ENCODE results near the gene REEP6.

REEP6 gene

DNA sequence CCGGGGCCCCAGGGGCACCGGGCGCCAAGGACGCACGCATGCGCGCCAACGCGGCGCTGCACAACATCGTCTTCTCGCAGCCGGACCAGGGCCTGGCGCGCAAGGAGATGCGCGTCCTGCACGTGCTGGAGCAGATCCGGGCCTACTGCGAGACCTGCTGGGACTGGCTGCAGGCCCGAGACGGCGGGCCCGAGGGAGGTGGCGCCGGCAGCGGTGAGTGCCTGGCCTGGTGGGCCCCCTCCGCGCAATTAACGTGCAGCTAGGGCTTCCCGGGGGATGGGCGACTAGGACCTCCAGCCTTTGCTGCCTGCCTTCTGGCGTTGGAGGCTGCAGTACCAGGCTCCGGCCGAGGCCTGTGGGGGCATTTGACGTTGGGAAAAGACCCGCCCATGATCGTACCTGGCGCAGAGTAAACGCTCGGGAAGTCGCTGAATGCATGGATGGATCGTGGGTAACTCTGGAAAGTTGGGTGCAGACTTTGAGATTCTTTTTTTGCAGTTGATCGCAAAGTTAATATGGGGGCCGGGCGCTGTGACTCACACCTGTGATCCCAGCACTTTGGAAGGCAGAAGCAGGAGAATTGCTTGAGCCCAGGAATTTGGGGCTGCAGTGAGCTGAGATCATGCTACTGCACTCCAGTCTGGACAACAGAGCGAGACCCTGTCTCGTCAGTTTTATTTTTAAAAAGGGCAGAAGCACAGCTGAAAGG is 33.8 kb upstream of the REEP6 start:
- no peak for DNase-seq

- no peak for DNase-seq
Observed at GRCh38 chr19:1457892-1458291, 33.1 kb upstream of the REEP6 start.

- DNase-seq, result no peak
Observed at GRCh38 chr19:1459479-1459878, 31.5 kb upstream of the REEP6 start.

GRCh38 chr19:1460033-1460995 is 30.7 kb upstream of the REEP6 start:
- DNase-seq, result no peak

GRCh38 chr19:1461862-1462261 is 29.1 kb upstream of the REEP6 start:
- no peak for DNase-seq

DNA sequence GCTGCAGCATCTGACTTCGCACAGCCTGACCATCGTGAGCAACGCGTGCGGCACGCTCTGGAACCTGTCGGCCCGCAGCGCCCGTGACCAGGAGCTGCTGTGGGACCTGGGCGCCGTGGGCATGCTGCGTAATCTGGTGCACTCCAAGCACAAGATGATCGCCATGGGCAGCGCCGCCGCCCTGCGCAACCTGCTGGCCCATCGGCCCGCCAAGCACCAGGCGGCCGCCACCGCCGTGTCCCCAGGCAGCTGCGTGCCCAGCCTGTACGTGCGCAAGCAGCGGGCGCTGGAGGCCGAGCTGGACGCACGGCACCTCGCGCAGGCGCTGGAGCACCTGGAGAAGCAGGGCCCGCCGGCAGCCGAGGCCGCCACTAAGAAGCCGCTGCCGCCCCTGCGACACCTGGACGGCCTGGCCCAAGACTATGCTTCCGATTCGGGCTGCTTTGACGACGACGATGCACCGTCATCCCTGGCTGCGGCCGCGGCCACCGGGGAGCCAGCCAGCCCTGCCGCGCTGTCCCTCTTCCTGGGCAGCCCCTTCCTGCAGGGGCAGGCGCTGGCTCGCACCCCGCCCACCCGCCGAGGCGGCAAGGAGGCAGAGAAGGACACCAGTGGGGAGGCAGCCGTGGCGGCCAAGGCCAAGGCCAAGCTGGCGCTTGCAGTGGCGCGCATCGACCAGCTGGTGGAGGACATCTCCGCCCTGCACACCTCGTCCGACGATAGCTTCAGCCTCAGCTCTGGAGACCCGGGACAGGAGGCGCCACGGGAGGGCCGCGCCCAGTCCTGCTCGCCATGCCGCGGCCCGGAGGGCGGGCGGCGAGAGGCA is 25.6 kb upstream of the REEP6 start:
- DNase-seq, result no peak

GRCh38 chr19:1466018-1466460 is 24.9 kb upstream of the REEP6 start:
- DNase-seq, result no peak

GRCh38 chr19:1466461-1467214 is 24.3 kb upstream of the REEP6 start:
- DNase-seq, result no peak

DNA sequence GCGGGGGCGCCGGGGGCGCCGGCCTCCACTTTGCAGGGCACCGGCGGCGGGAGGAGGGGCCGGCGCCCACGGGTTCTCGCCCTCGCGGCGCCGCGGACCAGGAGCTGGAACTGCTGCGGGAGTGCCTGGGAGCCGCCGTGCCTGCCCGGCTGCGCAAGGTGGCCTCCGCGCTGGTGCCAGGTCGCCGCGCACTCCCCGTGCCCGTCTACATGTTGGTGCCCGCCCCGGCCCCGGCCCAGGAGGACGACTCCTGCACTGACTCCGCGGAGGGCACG is 23.8 kb upstream of the REEP6 start:
- DNase-seq, result no peak

DNA sequence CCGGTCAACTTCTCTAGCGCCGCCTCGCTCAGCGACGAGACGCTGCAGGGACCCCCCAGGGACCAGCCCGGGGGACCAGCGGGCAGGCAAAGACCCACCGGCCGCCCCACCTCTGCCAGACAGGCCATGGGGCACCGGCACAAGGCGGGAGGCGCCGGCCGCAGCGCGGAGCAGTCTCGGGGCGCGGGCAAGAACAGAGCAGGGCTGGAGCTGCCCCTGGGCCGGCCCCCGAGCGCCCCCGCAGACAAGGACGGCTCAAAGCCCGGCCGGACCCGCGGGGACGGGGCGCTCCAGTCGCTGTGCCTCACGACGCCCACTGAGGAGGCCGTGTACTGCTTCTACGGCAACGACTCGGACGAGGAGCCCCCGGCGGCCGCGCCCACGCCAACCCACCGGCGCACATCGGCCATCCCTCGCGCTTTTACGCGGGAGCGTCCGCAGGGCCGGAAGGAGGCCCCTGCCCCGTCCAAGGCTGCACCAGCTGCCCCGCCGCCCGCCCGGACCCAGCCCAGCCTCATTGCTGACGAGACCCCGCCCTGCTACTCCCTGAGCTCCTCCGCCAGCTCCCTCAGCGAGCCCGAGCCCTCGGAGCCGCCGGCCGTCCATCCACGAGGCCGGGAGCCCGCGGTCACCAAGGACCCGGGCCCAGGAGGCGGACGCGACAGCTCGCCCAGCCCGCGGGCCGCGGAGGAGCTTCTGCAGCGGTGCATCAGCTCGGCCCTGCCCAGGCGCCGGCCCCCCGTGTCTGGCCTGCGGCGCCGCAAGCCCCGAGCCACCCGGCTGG is 23.3 kb upstream of the REEP6 start:
- DNase-seq, result no peak

GRCh38 chr19:1468274-1468820 is 22.6 kb upstream of the REEP6 start:
- no peak for DNase-seq

DNA sequence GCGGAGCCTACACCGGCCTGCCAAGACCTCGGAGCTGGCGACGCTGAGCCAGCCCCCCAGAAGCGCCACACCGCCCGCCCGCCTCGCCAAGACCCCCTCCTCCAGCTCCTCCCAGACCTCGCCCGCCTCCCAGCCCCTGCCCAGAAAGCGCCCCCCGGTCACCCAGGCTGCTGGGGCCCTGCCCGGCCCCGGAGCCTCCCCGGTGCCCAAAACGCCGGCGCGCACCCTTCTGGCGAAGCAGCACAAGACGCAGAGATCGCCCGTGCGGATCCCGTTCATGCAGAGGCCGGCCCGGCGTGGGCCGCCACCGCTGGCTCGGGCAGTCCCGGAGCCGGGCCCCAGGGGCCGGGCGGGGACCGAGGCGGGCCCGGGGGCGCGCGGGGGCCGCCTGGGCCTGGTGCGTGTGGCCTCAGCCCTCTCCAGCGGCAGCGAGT is 22.1 kb upstream of the REEP6 start:
- DNase-seq, result no peak

- no peak for DNase-seq
Observed at GRCh38 chr19:1469255-1470054, 21.5 kb upstream of the REEP6 start.

DNA sequence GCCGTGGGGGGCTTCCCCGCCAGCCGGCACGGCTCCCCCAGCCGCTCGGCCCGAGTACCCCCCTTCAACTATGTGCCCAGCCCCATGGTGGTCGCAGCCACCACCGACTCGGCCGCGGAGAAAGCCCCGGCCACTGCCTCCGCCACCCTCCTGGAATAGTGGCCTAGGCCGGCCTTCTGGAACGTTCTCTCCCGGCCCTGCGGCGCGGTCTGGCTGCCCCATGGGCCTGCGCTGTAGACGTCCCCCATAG is 21.0 kb upstream of the REEP6 start:
- DNase-seq, result no peak

- DNase-seq, result no peak
Observed at GRCh38 chr19:1470305-1471009, 20.5 kb upstream of the REEP6 start.

- DNase-seq, result no peak
Observed at GRCh38 chr19:1471010-1471514, 19.9 kb upstream of the REEP6 start.

GRCh38 chr19:1471515-1472160 is 19.3 kb upstream of the REEP6 start:
- no peak for DNase-seq

DNA sequence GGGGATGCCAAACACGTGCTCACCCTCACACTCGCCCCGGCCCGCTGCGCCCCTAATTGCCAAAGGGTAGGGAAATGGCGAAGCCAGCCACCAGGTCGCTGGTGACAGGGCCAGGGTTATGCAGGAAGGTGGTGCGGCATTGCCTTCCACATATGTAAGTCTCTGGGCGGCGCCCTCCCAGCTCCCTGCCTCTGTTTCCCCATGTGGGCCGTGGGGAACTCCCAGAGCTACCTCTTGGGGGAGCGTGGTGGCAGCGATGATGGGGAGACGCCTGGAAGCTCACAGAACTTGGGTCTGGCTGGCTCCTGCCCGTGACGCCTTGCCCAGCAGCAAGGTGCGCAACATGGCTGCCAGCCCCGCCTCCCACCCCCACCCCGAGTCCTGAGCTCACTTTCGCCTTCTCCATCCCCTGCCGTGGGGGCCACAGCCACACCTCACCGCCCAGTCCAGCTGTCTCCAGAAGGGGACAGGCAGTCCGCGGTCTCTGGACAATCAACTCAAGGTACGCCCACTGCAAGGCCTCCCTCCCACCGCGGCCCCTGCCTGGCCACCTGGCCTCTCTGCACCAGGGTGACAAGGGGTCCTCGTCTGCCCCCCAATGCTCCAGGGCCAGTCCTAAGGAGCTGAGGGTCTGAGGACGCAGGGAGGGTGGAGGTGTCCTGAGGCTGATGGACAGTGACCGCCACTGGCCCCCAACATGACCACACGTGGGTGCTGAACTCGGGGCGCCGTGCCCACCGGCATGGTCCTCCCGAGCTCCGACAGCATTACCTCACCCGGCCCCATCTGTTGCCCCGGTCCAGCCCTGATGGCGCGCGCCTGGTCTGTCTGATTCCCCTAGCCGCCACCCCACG is 18.5 kb upstream of the REEP6 start:
- DNase-seq, result no peak
